Esophagus (tissue), 2 donors: Measurements from ENCODE around the gene DOK3. TPM values are rescaled to one million over a fixed set of nuclear protein-coding genes. Genes with fewer than 3 reads are reported as not detected.
A peak's percentile ranks its signal among the peaks of the same experiment; 100 is the strongest.

Experiments
- H3K27ac ChIP-seq, 2 donors: one replicate each; pipeline ENCODE4 v1.5.1; 2013; ENCODE audit warnings: low read depth in 2 of 2, mild to moderate bottlenecking in 2 of 2, inconsistent platforms in 1 of 2, low read length in 1 of 2, moderate library complexity in 1 of 2
- H3K27me3 ChIP-seq, 2 donors: one replicate each; pipeline ENCODE4 v1.6.1; 2013; ENCODE audit warnings: low read length in 2 of 2, control low read depth in 1 of 2, mild to moderate bottlenecking in 1 of 2; ENCODE audit not compliant: insufficient read depth in 2 of 2, control insufficient read depth in 1 of 2
- H3K36me3 ChIP-seq, 2 donors: one replicate each; pipeline ENCODE4 v1.6.1; 2013; ENCODE audit warnings: low read length in 1 of 2; ENCODE audit not compliant: control insufficient read depth in 2 of 2, insufficient read depth in 2 of 2
- H3K4me1 ChIP-seq, 2 donors: one replicate each; pipeline ENCODE4 v1.6.1; 2013; ENCODE audit warnings: low read length in 1 of 2; ENCODE audit not compliant: control insufficient read depth in 2 of 2, insufficient read depth in 2 of 2
- H3K4me3 ChIP-seq, 2 donors: one replicate each; pipeline ENCODE4 v1.5.1; 2013; ENCODE audit warnings: low read length in 2 of 2, mild to moderate bottlenecking in 2 of 2, low read depth in 1 of 2, moderate library complexity in 1 of 2
- H3K9me3 ChIP-seq, 2 donors: one replicate each; pipeline ENCODE4 v1.6.1; 2013; ENCODE audit warnings: mild to moderate bottlenecking in 2 of 2, low read depth in 1 of 2, low read length in 1 of 2, moderate library complexity in 1 of 2; ENCODE audit not compliant: control insufficient read depth in 2 of 2, insufficient read depth in 1 of 2
- WGBS, 2 donors: extraction: QIAGEN DNeasy Blood & Tissue Kit; methylation state at CpG; one replicate each; pipeline ENCODE4 v1.1.7; 2013; 5-methylcytosine and 5-hydroxymethylcytosine counted together
- polyA plus RNA-seq, 2 donors: library from polyadenylated mRNA; stranded (reverse); fragments of 200-250 nt; gene quantifications; one replicate each; pipeline ENCODE4 v1.2.3, GENCODE V29; 2013
- donor health status: healthy with polysubstance abuse.
- donor health status: Bipolar disorder and iron deficiency.

Gene DOK3
- polyA plus RNA-seq, 2 donors: 2.4 to 5.1 TPM

DNA sequence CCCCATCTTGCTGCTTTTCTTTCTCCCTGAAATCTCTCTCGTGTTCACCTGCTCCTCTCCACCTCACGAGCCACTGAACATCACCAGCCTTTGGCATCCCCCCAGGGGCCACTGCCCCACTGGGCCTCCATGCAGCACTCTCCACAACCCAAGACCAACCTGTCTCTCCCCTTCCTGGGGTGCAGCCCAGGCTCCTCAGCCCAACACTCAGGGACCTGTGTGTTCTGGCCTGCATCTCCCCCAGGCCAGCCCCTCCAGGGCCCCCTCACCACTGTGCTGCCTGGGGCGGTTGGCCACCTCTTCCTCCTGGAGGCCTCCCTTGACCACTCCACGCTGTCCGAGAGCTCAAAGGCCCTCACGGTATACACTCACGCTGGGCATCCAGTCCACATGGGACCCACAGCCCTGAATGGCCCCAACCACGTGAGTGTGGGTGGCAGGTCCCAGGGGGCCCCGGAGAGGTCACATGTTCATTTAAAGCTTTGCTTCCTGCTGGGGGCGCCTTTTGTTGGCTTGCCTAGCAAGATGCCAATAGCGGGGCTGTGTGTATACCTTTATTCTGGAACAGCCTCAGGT is 453 bp upstream of the DOK3 start:
- peaks cover 20 to 44% of the 10 kb centered on the region in 2 donors for H3K36me3 ChIP-seq
- WGBS, 2 donors: 66 to 69% methylated on average over 11 of the region's 11 CpGs
- H3K4me1 ChIP-seq: peaks cover 0 to 3% of the 10 kb centered on the region in 2 donors
- no peak overlapping the region for H3K4me3 ChIP-seq
- no peaks in the 10 kb centered on the region for H3K27me3 ChIP-seq
- no peaks in the 10 kb centered on the region for H3K9me3 ChIP-seq
- H3K27ac ChIP-seq: no peak overlapping the region

DNA sequence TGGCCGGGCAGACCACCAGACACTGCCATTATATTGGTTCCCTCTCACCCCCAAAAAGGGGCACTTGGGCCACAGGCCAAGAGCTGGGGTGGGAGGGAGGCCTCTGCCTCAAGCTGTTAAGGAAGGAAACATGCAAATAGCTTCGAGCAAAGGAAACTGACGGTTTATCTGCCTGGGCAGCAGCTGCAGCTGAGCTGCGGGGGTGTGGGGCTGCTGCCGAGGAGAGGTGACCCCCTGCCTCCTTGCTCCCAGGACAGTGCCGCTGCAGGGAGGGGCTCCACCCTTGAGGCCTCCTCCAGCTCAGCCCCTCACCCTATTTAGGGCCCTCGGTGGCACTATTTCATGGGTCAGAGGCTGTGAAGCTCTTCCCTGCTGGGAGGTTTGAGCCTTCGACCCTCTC is 789 bp downstream of the DOK3 start:
- Histone ChIP-seq H3K9me3 (no peaks in the 10 kb centered on the region), H3K4me3 (no peak overlapping the region), H3K27ac (peak overlapping the region in 1 of 2 donors; percentile 2), H3K36me3 (peaks cover 20 to 34% of the 10 kb centered on the region in 2 donors), H3K27me3 (no peaks in the 10 kb centered on the region), H3K4me1 (no peaks in the 10 kb centered on the region)
- WGBS, 2 donors: 61 to 66% methylated on average over 8 of the region's 8 CpGs

DNA sequence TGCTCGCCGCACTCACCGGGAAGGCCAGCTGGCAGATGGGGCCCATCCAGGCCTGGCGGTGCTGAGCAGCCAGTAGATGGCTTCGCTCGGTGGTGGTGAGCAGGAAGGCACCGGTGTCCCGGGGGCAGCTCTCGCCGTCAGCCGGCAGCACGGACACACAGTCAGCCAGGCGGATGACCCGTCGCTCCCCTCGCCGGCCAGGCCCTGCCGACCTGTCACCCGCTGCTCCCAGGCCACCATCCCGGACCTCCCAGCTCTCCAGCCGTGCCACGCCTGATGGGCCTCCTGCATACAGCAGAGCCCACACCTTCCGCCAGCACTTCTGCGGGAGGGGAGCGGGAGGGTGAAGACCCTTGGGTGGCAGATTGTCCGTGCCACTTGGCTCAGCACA is 1.4 kb downstream of the DOK3 start:
- Histone ChIP-seq H3K36me3 (peaks cover 20 to 32% of the 10 kb centered on the region in 2 donors), H3K9me3 (no peaks in the 10 kb centered on the region), H3K4me3 (no peak overlapping the region), H3K27me3 (no peaks in the 10 kb centered on the region), H3K4me1 (no peaks in the 10 kb centered on the region), H3K27ac (no peak overlapping the region)
- 83 to 84% methylated on average over 24 to 26 of the region's 26 CpGs for WGBS, 2 donors

DNA sequence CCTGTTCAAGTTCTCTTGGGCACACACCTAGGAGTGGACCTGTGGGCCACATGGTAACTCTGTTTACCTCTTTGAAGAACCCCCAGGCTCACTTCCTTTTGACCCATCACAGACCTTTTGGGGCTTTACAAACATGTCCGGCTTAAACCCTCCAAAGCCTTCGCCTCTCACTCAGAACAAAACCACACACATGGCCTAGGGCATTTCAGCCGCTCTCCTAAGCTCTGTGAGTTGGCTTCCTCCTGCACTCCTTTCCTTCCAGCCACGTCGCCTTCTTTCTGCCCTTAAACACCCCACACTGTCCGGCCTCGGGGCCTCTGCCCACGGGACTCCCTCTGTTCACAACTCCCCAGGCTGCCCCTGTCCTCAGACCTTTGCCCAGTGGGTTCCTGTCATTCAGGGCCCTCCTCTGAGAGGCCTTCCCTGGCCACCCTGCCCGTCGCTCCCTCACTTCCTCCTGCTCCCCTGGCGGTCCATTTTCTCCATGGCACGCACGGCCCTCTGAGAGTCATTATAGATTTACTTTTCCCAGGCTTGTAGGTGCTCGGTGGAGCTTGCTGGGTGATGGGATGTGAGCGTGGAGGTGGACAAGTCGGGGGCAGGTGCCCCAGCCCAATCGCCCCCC is 1.9 kb downstream of the DOK3 start:
- Histone ChIP-seq H3K27ac (no peak overlapping the region), H3K9me3 (no peaks in the 10 kb centered on the region), H3K4me1 (no peaks in the 10 kb centered on the region), H3K36me3 (peaks cover 19 to 27% of the 10 kb centered on the region in 2 donors), H3K4me3 (no peak overlapping the region), H3K27me3 (no peaks in the 10 kb centered on the region)
- WGBS, 2 donors: 77 to 86% methylated on average over 17 of the region's 17 CpGs

DNA sequence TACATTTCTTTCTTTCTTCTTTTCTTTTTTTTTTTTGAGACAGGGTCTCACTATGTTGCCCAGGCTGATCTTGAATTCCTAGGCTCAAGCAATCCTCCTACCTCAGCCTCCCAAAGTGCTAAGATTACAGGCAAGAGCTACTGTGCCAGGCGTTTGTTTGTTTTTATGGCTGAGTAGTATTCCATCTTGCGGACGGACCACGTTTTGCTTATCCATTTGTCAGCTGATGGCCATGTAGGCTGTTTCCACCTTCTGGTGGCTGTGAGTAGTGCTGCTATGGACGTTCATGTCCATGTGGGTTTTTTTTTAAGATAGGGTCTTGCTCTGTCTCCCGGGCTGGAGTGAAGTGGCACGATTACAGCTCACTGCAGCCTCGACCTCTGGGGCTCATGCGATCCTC is 2.5 kb downstream of the DOK3 start:
- Histone ChIP-seq H3K4me3 (no peak overlapping the region), H3K36me3 (peaks cover 14 to 21% of the 10 kb centered on the region in 2 donors), H3K9me3 (no peaks in the 10 kb centered on the region), H3K27me3 (no peaks in the 10 kb centered on the region), H3K27ac (no peak overlapping the region), H3K4me1 (no peaks in the 10 kb centered on the region)
- WGBS, 2 donors: 77 to 84% methylated on average over 9 of the region's 9 CpGs

DNA sequence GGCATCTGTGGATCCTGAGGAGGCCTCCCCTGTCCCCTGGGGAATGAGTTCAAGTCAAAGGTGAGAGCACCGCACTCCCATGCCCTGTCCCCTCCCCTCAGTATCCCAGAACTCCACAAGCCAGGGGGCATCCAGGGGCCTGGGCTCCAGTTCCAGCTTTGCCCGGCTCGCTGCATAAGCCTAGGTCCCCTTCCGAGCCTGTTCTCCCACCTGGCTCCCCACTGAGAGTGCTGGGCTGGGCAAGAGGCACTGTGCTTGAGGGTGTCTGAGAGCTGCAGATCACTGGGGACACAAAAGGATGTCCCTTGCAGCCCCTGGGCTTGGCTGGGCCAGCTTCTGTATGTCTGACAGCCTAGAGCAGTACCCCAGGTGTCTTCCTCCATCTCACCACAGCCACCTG is 4.6 kb downstream of the DOK3 start:
- Histone ChIP-seq H3K27me3 (no peaks in the 10 kb centered on the region), H3K9me3 (no peaks in the 10 kb centered on the region), H3K27ac (no peak overlapping the region), H3K4me1 (peaks cover 0 to 2% of the 10 kb centered on the region in 2 donors), H3K4me3 (no peak overlapping the region), H3K36me3 (peaks cover 0 to 6% of the 10 kb centered on the region in 2 donors)
- WGBS, 2 donors: 94 to 98% methylated on average over 4 of the region's 4 CpGs

DNA sequence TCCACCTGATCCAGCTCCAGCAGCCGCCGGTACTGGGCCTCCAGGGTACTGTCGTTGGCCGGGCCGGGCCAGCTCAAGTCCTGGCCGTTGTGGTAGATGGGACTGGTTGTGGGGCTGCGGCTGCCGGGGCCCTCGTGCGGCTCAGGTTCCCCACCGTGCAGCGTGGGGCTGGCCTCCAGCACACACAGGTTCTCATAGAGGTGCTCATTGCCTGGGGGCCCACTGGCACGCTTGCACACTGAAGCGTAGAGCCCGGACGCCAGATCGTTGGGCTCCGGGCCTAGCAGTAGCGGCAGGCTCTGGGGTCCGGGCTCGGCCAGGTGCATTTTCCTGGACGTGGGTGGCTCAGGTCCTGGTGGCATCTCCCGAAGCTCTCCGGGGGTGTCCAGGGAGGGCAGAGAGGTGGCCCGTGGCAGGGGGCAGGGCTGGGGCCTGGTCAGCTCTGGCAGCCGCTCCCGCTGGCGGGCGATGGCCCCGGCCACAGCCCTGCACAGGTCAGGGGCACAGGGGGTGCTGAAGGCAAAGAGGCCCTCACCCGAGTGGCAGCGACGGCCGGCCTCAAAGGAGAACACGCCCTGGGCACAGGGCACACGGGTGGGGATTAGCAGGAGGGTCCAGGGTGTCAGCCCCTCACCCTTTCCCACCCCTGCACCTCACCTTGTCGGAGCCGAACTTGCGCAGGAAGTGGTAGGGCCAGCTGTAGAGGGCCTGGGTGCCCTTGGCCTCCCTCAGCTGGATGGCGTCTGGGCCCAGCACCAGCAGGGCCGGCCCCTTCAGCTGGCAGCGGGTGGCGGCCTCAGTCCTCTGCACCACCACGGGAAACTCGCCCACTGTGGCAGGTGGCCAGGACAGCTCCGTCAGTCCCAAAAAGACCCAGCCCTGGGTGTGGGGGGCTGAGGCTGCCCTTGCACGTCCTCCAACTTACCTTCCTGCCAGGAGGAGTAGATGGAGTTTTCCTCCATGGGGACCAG is 5.3 kb downstream of the DOK3 start:
- 89 to 93% methylated on average over 40 to 47 of the region's 47 CpGs for WGBS, 2 donors
- no peak overlapping the region for H3K4me3 ChIP-seq
- no peaks in the 10 kb centered on the region for H3K27me3 ChIP-seq

DNA sequence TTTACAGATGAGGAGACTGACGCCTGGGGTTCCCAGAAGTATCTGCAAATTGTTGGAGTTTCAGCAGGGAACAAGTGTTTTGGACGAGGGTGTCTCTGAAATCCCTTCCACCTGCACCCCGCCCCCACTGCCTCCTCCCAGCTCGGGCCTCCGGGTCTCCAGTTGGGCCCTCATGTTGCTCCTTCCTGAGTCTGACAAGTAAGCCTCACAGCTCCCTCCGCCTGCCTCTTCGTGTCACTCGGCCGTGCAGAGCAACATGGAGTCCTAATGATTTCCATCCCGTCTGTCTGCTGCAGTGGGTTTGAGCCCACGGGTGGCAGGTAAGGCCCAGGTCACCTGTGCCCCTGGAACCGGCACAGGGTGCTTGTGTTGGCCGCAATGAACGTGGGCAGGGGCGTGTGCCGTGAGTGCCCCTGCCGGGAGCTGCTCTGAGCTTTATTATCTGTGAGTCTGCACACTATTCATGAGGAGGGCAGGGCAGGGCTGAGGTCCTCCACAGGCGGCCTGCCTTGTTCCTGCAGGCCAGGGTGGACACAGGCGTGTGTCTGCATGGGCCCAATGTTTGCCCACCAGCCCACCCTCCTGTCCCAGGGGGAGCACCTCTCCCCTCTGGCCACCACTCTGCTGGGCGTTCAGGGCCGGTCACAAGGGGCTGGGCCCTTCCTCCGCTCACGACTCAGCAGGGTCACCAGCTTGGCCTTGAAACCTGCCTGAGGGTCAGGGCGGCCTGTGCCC is 6.1 kb downstream of the DOK3 start:
- H3K27me3 ChIP-seq: no peaks in the 10 kb centered on the region
- H3K27ac ChIP-seq: no peak overlapping the region
- H3K4me3 ChIP-seq: no peak overlapping the region
- H3K4me1 ChIP-seq: peaks cover 0 to 2% of the 10 kb centered on the region in 2 donors
- H3K36me3 ChIP-seq: peaks cover 0 to 6% of the 10 kb centered on the region in 2 donors
- no peaks in the 10 kb centered on the region for H3K9me3 ChIP-seq
- WGBS, 2 donors: 82 to 86% methylated on average over 24 of the region's 24 CpGs

More for the DNA sequence above, 5.3 kb downstream of the DOK3 start:
- H3K27ac ChIP-seq: no peak overlapping the region
- H3K9me3 ChIP-seq: no peaks in the 10 kb centered on the region
- H3K36me3 ChIP-seq: peaks cover 0 to 6% of the 10 kb centered on the region in 2 donors
- H3K4me1 ChIP-seq: peaks cover 0 to 2% of the 10 kb centered on the region in 2 donors

DNA sequence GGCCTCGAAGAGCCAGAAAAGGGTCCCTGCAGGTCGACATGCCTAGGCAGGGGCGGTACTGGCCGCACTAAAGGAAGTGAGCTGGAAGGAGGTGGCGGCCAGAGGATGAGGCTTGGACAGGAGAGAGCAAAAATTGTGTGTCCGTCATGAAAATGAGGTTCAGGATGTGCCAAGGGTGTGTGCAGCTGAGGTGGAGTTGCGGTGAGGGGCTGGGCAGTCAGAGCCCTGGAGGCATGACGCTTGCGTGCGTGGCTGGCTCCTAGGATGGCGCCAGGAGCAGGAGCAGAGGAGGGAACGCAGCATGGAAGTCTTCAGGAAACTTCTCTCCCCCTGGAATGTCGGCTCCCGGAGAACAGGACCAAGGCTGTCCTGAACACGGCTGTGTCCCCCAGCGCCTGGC is 6.7 kb downstream of the DOK3 start:
- H3K4me1 ChIP-seq: peaks cover 0 to 6% of the 10 kb centered on the region in 2 donors
- no peak overlapping the region for H3K4me3 ChIP-seq
- H3K9me3 ChIP-seq: no peaks in the 10 kb centered on the region
- H3K36me3 ChIP-seq: peaks cover 0 to 6% of the 10 kb centered on the region in 2 donors
- WGBS, 2 donors: 58 to 73% methylated on average over 16 of the region's 16 CpGs
- no peaks in the 10 kb centered on the region for H3K27me3 ChIP-seq
- no peak overlapping the region for H3K27ac ChIP-seq
